GM18867 (cell line): ENCODE measurements around the gene TMEM255A.

Experiments used
- ATAC-seq: cut with Tn5 transposase; IDR thresholded peaks from one replicate; pipeline ENCODE4 v1.9.1; 2021; ENCODE audit warnings: mild to moderate bottlenecking, moderate library complexity; ENCODE audit not compliant: unreplicated experiment

The TMEM255A gene

DNA sequence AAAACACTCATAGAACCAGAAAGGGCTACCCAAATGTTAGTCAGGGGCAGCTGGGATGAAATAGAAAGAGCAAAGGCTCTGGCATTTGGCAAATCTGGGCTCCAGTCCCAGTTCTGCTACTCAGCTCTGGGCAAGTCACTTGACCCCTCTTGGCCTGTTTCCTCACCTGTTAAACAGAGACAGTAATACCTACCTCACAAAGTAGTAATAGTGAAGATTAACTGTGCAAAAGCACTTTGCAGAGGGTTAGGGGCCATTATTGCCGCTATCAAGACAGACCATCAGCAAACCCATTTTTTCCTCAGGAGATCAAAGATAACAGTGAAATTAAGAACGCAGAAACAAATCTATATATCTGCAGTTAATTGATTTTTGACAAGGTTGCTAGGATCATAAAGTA lies 40.0 kb downstream of the TMEM255A start:
- no peak for ATAC-seq

DNA sequence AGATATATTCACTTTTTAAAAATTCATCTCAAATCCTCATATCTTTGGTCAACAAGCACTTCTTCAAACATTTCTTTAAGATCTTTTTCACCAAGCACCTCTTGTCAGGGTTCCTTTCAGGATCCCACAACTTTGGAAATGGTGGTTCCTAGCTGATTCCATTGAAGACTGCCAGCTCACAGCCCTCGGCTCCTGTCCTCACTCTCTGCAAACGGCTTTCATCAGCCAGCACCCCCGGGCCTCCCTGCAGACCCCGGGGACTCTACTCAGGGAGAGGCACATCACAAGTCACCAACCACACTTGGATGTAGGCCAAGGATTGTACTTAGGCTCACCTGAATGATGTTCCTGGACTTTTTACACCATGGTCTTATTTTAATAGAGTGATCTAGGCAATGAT lies 40.7 kb downstream of the TMEM255A start:
- ATAC-seq = no peak

DNA sequence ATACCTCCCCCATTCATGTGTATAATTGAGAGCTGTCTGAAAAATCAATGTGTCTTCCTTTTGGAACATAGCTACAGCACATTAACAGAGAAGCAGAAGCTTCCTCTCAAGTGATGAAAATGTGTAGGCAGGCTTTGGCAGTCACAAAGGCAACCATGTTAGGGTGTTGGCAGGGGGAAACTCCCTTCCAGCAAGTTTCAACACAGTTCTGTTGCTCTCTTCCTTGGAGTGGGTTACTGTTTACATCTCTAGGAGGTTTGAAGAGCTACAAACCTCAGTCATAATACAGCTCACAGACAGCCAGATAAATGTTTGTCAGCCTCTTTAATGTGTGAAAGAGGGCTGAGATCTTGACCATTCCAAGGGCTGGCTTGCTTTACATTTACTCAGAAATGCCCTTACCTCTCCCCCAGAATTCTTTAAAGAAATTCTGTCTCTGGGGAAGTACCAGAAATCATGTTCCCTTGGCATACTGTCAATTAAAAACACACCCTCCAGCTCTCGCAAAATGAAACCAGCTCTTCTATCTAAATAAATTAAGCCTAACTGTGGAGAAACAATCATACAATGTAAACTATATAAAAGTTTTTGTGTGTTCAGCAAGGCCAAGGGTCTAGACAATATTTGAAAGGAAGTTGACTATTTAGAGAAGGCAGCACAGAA lies 41.8 kb downstream of the TMEM255A start:
- no peak for ATAC-seq

DNA sequence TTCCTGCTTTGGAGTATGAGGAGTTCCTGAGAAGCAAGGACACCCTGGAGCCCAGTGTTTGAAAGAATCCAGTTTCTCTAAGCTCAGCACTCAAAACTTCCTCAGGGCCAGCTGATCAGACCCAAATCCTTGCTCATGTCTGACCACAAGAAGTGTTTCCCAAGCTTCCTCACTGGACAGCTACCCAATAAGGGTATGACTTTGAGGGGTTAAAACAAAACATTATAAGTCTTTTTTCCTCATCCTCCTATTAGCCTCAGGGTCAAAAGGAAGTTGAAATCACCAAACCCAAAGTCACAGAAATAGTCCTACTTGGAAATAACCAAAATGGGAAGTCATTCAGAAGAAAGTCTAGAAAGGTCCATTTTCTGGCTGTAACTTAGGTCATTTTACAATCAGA lies 46.9 kb downstream of the TMEM255A start:
- ATAC-seq = no peak

DNA sequence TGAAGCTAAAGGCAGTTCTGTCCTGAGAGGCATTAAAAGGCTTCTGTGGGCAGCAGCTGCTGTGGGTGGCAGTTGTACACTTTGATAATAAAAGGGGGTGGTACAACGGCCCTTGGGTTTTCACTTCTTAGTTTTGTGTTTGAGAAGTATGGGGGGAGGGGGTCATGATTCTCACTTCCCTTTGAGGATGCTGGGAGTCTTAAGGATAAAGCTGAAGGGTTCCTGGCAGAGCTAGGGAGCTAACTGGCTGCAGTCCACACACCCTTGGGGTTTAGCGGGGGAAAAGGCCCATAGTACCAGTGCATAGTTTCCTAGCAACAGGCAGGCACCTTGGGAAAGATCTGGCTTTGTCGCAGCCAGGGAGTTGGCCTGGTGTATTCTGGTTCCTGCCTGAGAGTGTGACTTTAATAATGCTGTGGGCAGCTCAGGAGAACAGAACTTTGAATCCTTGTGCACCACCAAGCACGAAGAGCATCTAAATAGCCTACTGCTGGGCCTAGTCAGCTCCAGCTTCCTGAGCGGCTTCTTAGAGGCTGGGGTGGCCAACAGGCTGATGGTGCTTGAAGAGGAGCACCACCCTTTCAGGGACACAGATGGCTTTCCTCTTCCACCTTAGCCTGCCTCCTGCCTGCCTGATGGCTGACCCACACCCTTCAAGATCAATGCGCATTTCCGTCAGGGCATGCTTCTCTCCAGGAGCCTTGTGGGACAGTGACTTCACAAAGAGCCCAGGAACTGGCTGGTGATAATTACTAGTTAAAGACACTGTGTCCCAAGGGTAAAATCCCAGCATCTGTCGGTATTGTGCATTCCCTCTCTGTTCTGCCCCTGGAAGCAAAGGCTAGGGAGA lies 48.2 kb downstream of the TMEM255A start:
- no peak for ATAC-seq

DNA sequence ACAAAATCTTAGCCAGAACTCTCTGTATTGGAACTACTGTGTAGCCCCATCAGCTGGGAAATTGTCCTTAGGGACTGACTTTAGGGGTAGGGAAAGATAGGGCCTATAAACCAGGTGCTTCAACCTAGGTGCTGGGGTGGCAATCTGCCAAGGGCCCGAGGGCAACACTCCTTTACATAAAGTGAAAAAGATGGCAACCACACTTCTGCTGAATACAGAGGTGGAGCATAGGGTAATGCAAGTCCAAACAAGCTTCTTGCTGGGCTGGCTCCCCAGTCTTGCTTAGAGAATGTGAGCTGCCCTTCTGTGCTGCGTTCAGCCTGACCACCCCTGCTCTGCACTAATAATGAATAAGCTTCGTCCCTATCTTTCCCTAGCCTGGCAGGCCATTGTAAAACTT lies 50.9 kb downstream of the TMEM255A start:
- no peak for ATAC-seq

DNA sequence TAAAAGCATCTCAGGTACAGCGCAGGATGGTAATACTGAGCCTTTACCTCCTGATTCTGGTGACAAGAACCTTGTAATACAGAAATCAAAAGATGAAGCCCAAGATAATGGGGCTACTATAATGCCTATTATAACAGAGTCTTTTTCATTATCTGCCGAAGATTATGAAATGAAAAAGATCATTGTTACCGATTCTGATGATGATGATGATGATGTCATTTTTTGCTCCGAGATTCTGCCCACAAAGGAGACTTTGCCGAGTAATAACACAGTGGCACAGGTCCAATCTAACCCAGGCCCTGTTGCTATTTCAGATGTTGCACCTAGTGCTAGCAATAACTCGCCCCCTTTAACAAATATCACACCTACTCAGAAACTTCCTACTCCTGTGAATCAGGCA lies 57.5 kb downstream of the TMEM255A start:
- no peak for ATAC-seq

DNA sequence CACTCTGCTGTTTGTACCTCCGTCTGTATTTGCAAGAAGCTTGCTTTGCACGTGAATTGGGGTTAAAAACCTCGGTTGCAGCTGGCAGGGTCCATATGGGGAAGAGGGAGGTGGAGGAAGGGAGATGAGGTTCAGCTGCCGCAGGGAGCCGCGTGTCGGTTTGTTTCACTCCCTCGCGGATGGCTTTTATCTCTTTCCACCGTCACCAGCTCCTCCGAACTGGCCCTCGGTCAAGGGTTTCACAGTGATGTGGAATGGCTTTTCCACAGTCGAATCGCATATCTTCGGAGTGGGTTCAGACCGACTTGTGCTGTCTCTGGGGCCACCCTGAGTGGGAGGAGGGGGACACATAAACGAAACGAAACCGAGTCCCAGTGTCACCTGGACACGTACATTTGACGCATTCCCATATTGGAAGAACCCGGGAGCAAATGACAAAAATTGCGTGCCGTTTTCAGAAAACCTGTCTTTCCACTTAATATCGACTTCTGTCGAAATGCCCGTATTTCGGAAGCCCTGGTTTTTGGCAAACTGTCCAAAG lies 59.7 kb downstream of the TMEM255A start:
- ATAC-seq = no peak

DNA sequence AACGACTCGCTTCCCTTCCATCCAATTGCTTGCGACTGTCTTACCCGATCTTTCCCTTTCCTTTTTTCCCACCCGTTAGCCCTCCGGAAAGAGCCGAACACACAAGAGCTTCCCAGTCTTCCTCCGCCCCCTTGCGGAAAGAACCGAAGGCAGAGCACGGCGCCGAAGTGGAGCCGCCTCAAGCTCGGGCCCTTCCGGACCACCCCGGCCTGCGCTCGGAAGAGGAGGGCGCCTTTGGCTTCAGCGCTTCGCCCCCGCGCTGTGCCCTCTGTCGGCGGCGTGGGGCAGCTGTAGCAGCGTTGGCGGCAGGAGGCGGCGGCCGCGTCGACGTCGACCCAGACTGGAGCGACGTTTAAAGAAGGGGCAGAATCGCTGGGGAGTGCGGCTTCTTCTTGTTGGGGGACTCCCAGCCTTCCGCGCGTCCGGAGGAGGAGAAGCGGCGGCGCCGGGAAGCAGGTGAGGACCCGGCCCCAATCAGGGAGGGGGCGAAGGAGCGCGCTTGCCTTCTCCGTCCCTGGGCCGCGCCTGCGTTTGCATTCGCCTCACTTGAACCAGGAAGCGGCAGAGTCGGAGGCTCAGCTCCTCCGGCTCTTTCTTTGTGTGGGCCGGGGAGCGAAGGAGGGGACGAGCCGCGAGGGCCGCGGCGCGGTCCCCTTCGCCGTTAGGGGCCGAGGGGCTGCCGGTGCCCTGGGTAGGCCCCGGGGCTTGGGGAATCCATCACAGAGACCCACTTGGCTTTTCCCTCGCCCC lies 60.6 kb downstream of the TMEM255A start, which contains the start of gene ZBTB33:
ZBTB33 (plus strand) TSS at position 291 of the 750 bp plus-strand sequence. CDS start 2,604 bp downstream, outside the sequence.
- peak; percentile 96 for ATAC-seq

DNA sequence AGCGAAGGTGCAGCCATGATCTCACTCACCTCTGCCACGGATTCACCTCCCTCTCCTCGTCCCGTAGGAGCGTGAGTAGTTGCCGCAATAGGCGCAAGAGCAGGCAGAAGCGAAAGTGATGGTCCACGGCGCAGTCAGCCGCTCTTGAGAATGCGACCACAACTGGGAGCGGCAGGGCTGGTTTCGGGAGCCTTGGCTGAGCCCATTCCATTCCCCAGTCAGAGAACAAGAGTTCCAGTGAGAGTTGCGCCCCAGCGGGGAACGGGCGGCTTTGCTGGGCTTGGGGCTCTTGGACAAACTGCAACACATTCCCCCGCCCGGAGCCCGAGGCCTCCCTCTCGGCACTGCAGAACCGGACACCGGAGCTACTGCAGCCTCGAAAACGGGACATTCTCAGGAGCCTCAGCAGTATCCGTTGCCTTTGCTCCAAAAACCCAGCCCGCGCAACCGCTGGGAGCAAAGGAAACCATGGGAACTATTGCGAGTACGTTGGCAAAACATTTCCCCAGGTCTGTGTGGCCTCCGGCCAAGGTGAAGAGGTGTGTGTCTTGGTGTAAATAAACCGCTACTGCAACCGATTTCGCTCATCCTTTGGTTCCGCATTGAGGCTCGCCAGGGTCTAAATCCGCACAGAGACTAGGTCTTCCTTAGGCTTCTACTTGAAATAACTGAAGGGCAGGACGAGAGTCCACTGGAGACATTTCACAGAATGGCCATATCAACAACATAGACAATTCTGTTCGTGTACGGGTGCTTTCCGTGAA lies 66.3 kb downstream of the TMEM255A start:
- ATAC-seq = peak; percentile 78

DNA sequence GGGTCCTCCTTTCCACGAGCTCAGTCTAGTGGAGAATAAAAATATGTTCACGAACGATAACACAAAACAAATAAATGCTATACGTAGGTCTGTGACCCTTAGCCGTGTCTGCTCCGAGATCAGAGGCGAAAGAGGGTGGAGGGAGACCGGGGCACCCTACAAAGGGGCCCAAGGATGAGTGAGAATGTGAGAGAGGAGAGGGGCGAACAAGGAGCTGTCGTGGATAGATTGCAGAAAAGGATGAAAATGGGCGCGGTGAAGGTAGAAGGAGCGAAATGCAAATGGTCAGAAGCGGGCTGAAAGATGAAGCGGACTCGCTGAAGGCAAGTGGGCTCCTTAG lies 66.9 kb downstream of the TMEM255A start:
- ATAC-seq = peak; percentile 19

DNA sequence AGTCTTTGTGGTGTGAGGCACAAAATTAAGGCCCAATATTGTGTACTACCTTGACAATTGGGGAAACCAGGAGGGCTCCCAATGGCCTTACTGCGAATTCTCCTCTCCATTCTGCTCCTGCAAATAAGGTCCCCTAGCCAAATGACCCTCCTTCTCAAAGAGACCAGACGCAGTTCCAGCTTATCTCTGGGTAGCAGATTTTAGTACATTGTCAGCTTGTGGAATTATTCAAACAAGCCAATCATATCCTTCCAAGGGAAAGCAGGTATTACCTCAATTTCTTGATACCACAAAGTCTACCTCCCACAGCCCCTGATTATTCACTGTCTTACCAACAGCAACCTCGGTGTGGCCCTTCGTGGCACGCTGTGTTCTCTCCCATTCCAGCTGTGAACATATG lies 68.4 kb downstream of the TMEM255A start:
- ATAC-seq = no peak

DNA sequence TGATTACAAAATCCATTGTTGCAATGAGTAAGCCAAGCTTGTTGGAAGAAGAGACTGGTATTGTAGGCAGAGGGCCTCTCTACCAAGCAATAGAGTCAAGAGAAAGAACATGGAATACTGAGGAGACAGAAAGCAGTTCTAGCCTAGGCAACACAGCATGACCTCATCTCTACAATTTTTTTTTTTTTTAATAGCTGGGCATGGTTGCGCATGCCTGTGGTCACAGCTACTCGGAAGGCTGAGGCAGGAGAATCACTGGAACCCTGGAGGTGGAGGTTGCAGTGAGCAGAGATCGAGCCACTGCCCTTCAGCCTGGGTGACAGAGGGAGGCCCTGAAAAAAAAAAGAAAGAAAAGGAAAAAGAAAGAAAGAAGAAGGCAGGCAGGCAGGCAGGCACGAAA lies 72.3 kb downstream of the TMEM255A start:
- ATAC-seq = no peak

DNA sequence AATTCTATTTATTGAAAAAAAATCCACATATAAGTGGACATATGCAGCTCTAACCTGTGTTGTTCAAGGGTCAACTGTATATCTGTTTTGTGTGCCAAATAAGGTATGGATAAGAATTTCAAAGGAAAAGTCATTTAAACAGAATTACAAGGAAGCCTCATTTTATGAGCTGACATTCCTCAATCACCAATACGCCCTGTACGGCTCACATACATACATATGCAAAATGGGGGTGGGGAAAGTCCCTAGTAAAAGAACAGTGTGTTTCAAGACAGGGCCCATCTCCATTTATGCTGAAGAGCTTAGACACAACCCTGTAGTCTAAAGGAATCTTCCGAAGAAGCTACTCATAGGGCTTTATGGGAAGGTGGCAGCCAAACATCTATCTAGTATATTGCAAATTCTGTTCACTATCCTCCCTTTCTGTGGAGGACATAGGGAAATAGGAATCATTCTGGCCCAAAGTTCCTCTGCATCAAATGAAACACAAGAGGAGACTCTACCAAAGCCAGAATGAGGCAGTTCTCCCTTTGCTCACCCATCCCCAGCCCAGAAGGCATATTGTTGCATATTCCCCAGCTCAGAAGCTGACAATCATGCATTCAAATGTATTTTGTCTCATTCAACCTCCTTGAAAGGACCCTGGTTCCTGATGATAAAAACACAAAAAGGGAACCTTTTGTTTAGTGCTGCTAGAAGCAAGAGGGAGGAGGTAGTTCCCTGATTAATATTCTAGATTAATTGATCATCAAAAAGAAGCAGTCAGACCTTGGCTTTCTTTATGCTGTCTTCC lies 74.4 kb downstream of the TMEM255A start:
- no peak for ATAC-seq

DNA sequence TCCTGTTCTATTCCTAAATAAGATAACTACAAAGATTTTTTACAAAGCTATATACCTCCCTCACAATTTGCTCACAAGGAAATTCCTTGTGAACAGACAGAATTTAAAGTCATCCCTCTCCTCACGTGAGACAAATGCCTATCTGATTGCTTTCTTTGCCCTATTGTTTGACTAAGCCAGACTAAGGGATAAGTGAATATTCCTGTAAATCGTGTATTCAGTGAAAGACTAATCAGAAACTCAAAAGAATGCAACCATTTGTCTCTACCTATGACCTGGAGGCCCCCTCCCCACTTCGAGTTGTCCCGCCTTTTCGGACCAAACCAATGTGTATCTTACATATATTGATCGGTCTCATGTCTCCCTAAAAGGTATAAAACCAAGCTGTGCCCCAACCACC lies 76.0 kb downstream of the TMEM255A start:
- ATAC-seq = no peak

DNA sequence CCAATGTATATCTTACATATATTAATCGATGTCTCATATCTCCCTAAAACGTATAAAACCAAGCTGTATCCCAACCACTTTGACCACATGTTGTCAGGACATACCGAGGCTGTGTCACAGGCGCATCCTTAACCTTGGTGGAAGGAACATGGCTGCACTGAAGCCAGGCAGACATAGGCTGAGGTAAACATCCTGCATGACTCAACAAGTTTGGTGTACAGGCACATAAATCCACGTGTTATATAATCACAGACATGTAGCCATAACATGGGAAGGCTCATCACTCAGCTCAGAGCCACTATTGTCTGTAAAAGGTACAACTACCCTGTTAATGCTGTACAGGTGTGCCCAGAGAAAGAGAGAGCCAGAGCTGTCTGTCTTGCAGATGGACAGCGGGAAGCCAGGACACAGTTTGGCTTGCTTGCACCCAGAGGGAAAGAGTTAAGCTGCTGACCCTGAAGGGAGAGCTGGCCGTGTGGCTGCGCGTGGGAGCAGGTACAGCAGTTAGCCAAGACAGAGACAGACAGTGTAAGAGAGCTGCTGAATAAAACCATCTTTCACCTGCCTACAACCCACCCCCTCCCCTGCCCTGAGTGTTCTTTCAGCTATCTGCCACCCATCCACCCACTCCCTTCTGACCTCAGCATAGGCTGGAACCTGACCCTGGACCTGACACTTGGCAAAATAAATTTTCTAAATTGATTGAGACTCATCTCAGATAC lies 82.9 kb downstream of the TMEM255A start:
- ATAC-seq = no peak

DNA sequence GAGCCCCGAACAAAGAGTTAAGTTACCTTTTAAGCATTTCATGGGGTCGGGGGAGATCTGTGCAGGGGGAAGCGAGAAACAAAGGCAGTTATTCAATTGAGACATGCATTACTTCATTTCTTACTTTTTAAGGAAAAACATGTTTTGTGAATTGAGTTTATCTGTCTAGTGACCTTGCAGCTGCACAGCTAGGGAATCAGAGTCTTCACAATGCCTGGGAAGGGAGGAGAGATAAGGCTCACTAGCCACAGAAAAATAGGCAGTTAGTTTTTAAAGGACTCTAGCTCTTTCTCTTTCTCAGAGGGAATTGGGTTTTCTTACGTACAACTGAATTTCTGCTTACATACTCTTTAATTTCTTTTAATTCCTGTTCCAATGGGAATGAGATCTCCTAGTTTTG lies 86.9 kb downstream of the TMEM255A start:
- no peak for ATAC-seq

DNA sequence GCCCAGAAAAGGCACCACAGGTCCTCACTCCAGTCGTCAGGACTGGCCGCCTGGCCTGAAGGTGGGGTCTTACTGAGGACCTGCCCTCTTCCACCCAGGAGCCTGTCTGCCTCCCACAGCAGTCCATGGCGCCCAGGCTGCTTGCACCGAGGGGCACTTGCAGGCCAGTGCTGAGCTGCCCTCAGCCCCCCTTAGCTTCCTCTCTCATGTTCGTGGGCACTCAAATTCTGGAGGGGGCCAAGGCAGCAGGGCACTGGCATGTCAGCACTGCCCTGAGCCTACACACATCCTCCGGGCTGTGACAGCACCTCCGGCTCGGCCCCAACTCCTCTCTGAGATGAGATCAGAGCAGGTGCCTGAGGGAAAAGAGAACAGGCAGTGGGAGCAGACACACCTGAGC lies 87.9 kb downstream of the TMEM255A start:
- ATAC-seq = no peak
